Liver (tissue), 9 donors: ENCODE results near the gene VWCE. TPM values are rescaled to one million over a fixed set of nuclear protein-coding genes. Genes with fewer than 3 reads are reported as not detected.

ENCODE experiments used
- DNase-seq: peaks from one replicate; pipeline ENCODE4 v3.0.0-alpha.2; 2017; ENCODE audit warnings: low spot score
- H3K27ac ChIP-seq, 2 donors: one replicate each; pipeline ENCODE4 v1.7.0; 2013; ENCODE audit warnings: inconsistent platforms in 2 of 2, low read length in 2 of 2, control low read depth in 1 of 2, low read depth in 1 of 2, mild to moderate bottlenecking in 1 of 2
- H3K27me3 ChIP-seq, 4 donors: one replicate each; pipeline versions ENCODE4 v1.6.1 to v1.7.0; 2013; ENCODE audit warnings: low read length in 3 of 4, inconsistent platforms in 1 of 4, mild to moderate bottlenecking in 1 of 4, moderate library complexity in 1 of 4; ENCODE audit not compliant: control insufficient read depth in 4 of 4, insufficient read depth in 4 of 4
- H3K36me3 ChIP-seq, 4 donors: one replicate each; pipeline versions ENCODE4 v1.6.1 to v1.7.0; 2013; ENCODE audit warnings: low read length in 3 of 4, mild to moderate bottlenecking in 3 of 4, low read depth in 1 of 4, moderate library complexity in 1 of 4; ENCODE audit not compliant: control insufficient read depth in 4 of 4, insufficient read depth in 3 of 4
- H3K4me1 ChIP-seq, 4 donors: one replicate each; pipeline versions ENCODE4 v1.6.1 to v1.7.0; 2013; ENCODE audit warnings: low read length in 3 of 4, mild to moderate bottlenecking in 3 of 4, moderate library complexity in 1 of 4; ENCODE audit not compliant: control insufficient read depth in 4 of 4, insufficient read depth in 4 of 4
- H3K4me3 ChIP-seq, 3 donors: one replicate each; pipeline versions ENCODE4 v1.6.1 to v1.7.0; 2013; ENCODE audit warnings: low read length in 3 of 3, control low read depth in 1 of 3, low read depth in 1 of 3, mild to moderate bottlenecking in 1 of 3
- H3K9ac ChIP-seq, 2 donors: one replicate each; pipeline ENCODE4 v1.7.0; 2013; ENCODE audit warnings: low read length in 2 of 2, mild to moderate bottlenecking in 2 of 2, moderate library complexity in 2 of 2, control low read depth in 1 of 2, low read depth in 1 of 2
- H3K9me3 ChIP-seq, 4 donors: one replicate each; pipeline versions ENCODE4 v1.6.1 to v1.7.0; 2013; ENCODE audit warnings: low read length in 3 of 4; ENCODE audit not compliant: control insufficient read depth in 4 of 4
- EGR1 ChIP-seq, 2 donors: IDR thresholded peaks; 2 replicates each; pipeline ENCODE4 v1.6.1; 2016 to 2018; ENCODE audit warnings: antibody characterized with exemption in 2 of 2, low read depth in 2 of 2
- FOXA2 ChIP-seq: IDR thresholded peaks from 2 replicates; pipeline ENCODE4 v1.6.1; 2016; ENCODE audit warnings: antibody characterized with exemption
- GABPA ChIP-seq, 2 donors: IDR thresholded peaks in 1 of 2; conservative IDR thresholded peaks in 1 of 2; 2 replicates each; pipeline ENCODE4 v1.6.1; 2016; ENCODE audit warnings: antibody characterized with exemption in 2 of 2, mild to moderate bottlenecking in 1 of 2, moderate library complexity in 1 of 2
- HNF4A ChIP-seq, 2 donors: conservative IDR thresholded peaks; 2 replicates each; pipeline ENCODE4 v1.6.1; 2016; ENCODE audit warnings: antibody characterized with exemption in 2 of 2, mild to moderate bottlenecking in 2 of 2
- JUND ChIP-seq, 2 donors: IDR thresholded peaks; 2 replicates each; pipeline ENCODE4 v1.6.1; 2016; ENCODE audit warnings: antibody characterized with exemption in 2 of 2
- NR2F2 ChIP-seq: IDR thresholded peaks from 2 replicates; pipeline ENCODE4 v1.6.1; 2016; ENCODE audit warnings: antibody characterized with exemption
- RAD21 ChIP-seq, 2 donors: IDR thresholded peaks; 2 replicates each; pipeline ENCODE4 v1.6.1; 2016; ENCODE audit warnings: antibody characterized with exemption in 2 of 2, mild to moderate bottlenecking in 2 of 2
- SP1 ChIP-seq: IDR thresholded peaks from 2 replicates; pipeline ENCODE4 v1.6.1; 2018; ENCODE audit warnings: antibody characterized with exemption, mild to moderate bottlenecking
- YY1 ChIP-seq: IDR thresholded peaks from 2 replicates; pipeline ENCODE4 v1.6.1; 2016; ENCODE audit warnings: antibody characterized with exemption, mild to moderate bottlenecking
- whole genome bisulfite sequencing: extraction: QIAGEN DNeasy Blood & Tissue Kit; methylation state at CpG from one replicate; pipeline ENCODE4 v1.1.7; 2013; 5-methylcytosine and 5-hydroxymethylcytosine counted together
- polyA plus RNA-seq, 2 donors: library from polyadenylated mRNA; stranded (reverse) in 1 of 2; unstranded in 1 of 2; fragments of 200-250 nt in 1 of 2; fragments of >200 nt in 1 of 2; fragmentation: Nextera tagmentation in 1 of 2; extraction: Ambion mirVana in 1 of 2; gene quantifications; one replicate each; pipeline versions ENCODE4 v1.2.1 to v1.2.3, GENCODE V29; 2013 to 2015
- total RNA-seq, 2 donors: library from RNA; depleted of rRNA; stranded (reverse); fragments of >200 nt; gene quantifications; one replicate each; pipeline ENCODE4 v1.2.3, GENCODE V29; 2014
- TF ChIP-seq, protein P1 (sequence below): fragments of 150-350 bp; IDR thresholded peaks from 2 replicates; pipeline ENCODE4 v1.5.1; 2017; ENCODE audit warnings: improper control_type of control experiment, low read depth, low read length; ENCODE audit not compliant: missing input control
- TF ChIP-seq, protein P2 (sequence below): IDR thresholded peaks from 2 replicates; pipeline ENCODE4 v1.6.1; 2016; ENCODE audit warnings: antibody characterized with exemption
- TF ChIP-seq, protein P3 (sequence below): IDR thresholded peaks from 2 replicates; pipeline ENCODE4 v1.6.1; 2016; ENCODE audit warnings: antibody characterized with exemption
- donor health status: healthy.
- donor health status: healthy.
- donor health status: healthy.
- donor health status: healthy.
- donor health status: healthy.

The VWCE gene
- total and polyA plus RNA-seq, 4 donors: 1.9 to 6.0 (median 2.7) TPM

DNA sequence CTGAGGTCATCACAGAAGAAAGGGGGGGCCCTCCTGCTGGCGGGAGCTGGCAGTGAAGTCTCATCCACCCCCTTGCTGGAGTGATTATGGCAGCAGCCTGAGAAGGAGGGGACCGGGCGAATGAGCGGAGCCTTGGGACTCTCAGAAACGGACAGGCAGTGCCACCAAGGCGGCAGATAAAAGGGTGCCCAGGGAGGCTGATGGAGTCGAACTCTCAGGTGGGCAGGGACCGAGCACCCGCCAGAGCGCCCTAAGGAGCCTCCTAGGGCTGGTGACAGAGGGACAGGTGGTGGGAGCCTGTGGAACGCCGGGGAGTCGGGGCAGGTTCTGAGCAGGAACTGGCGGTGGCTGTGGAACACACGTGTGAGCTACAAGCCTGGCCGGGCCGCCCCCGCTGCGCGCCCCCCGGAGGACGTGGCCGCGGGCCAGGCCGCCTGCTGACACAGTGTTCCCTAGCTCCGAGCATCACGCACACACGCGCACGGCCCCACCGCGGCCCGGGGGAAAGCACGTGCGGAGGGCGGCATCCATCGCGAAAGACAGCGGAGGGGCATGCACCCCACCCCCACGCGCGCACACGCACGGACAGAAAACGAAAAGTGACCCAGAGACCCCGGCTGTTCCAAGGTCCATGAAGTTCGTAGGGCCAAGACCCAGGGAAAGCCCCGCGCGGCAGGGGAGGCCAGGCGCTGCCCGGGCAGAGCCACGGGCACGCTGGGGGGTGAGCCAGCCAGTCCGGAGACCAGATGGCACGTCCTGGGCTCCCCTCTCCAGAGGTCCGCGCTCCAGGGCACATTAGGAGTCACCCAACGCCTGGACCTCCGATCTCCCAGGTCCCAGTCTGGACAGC, 1.0 kb downstream of the VWCE start (continued):
- TF ChIP-seq, protein P1, sequence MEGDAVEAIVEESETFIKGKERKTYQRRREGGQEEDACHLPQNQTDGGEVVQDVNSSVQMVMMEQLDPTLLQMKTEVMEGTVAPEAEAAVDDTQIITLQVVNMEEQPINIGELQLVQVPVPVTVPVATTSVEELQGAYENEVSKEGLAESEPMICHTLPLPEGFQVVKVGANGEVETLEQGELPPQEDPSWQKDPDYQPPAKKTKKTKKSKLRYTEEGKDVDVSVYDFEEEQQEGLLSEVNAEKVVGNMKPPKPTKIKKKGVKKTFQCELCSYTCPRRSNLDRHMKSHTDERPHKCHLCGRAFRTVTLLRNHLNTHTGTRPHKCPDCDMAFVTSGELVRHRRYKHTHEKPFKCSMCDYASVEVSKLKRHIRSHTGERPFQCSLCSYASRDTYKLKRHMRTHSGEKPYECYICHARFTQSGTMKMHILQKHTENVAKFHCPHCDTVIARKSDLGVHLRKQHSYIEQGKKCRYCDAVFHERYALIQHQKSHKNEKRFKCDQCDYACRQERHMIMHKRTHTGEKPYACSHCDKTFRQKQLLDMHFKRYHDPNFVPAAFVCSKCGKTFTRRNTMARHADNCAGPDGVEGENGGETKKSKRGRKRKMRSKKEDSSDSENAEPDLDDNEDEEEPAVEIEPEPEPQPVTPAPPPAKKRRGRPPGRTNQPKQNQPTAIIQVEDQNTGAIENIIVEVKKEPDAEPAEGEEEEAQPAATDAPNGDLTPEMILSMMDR: peak; percentile 11
- peak; percentile 12 to 34 for TF ChIP-seq HNF4A (conservative IDR thresholded peaks at IDR 0.05)
- TF ChIP-seq GABPA (IDR thresholded peaks at IDR 0.05 in 1 of 2, conservative IDR thresholded peaks at IDR 0.05 in 1 of 2): no peak
- TF ChIP-seq, protein P2, sequence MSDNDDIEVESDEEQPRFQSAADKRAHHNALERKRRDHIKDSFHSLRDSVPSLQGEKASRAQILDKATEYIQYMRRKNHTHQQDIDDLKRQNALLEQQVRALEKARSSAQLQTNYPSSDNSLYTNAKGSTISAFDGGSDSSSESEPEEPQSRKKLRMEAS: no peak
- no peak for TF ChIP-seq SP1
- TF ChIP-seq EGR1 (IDR thresholded peaks at IDR 0.05; ENCODE audit: low read depth in 2 of 2): peak in 1 of 2 donors; percentile 47
- TF ChIP-seq FOXA2: no peak

DNA sequence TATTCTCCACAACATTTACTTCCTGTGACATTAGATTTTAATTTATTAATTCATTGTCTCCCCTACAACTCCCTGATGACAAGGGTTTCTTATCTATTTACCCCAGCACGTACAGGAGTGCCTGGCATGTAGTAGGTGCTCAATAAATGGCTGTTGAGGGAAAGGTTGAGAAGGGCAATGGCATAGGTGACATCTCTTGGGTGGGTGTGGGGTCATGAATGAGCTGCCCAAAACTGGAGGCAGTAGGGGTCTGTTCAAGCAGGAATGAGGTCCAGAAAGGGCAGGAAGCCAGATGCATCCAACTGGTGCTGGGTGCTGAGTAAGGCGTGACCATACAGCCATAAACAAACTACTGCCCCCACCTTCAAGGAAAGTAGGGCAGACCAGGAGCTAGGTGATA, 2.8 kb downstream of the VWCE start:
- 95% methylated on average over 2 of the region's 2 CpGs for WGBS
- Histone ChIP-seq H3K9me3 (no peaks in the 10 kb centered on the region), H3K9ac (no peak overlapping the region), H3K27ac (no peak overlapping the region), H3K4me3 (no peak overlapping the region), H3K4me1 (peaks cover 3 to 29% (median 15%) of the 10 kb centered on the region in 4 donors), H3K27me3 (no peaks in the 10 kb centered on the region), H3K36me3 (no peaks in the 10 kb centered on the region)
- no peak for DNase-seq
- TF ChIP-seq, protein P2: no peak
- no peak for TF ChIP-seq JUND (IDR thresholded peaks at IDR 0.05)
- no peak for TF ChIP-seq NR2F2
- TF ChIP-seq FOXA2: no peak
- no peak for TF ChIP-seq YY1

DNA sequence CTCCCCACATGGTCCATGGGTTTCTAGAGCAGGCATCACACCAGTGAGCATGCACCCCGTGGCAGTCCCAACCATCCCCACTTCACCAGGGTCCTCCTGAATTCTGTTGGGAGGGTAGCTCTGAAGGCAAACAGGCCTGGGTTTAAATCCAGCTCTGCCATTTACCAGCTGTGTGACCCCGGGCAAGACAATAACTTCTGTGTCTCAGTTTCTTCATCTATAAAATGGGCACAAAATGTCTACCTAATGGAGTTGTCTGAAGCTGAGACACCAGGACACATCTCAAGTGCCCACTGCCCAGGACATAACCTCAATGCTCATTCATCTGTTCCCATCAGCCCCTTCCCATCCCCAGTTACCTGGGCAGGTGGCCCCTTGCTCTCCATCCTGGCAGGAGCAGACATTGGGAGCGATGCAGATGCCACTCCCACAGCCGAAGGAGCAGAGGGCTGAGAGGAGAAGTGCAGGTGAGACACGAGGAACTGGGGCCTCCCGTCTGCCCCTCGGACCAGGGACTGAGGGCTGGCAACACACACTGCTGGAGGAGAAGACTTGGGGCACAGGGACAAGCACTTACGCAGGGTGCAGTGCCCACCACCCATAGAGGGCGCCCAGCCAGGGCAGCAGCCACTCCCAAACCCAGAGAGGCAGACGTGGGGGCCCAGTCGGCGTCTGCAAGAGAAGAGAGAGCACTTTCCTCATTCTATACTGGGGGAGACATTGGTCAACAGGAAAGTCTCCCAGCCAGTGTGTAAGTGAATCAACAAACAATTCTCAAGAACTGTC, 4.0 kb downstream of the VWCE start:
- 88% methylated on average over 12 of the region's 12 CpGs for WGBS
- Histone ChIP-seq H3K4me3 (no peak overlapping the region), H3K27ac (no peak overlapping the region), H3K9me3 (no peaks in the 10 kb centered on the region), H3K9ac (no peak overlapping the region), H3K36me3 (no peaks in the 10 kb centered on the region), H3K4me1 (peaks cover 3 to 25% (median 13%) of the 10 kb centered on the region in 4 donors), H3K27me3 (no peaks in the 10 kb centered on the region)
- DNase-seq: no peak
- TF ChIP-seq RAD21 (IDR thresholded peaks at IDR 0.05): no peak
- TF ChIP-seq JUND (IDR thresholded peaks at IDR 0.05): no peak
- TF ChIP-seq, protein P1: no peak
- TF ChIP-seq NR2F2: no peak
- TF ChIP-seq FOXA2: no peak
- TF ChIP-seq EGR1 (IDR thresholded peaks at IDR 0.05; ENCODE audit: low read depth in 2 of 2): no peak
- TF ChIP-seq, protein P2: no peak
- TF ChIP-seq, protein P3, sequence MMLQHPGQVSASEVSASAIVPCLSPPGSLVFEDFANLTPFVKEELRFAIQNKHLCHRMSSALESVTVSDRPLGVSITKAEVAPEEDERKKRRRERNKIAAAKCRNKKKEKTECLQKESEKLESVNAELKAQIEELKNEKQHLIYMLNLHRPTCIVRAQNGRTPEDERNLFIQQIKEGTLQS: no peak
